Neural progenitor cell (in vitro differentiated cells): Measurements from ENCODE around the gene FAM131C.

Experiments used
- EZH2 ChIP-seq: fragments of 200-600 bp; sonication (generic); IDR thresholded peaks from 2 replicates; pipeline ENCODE4 v1.6.1; 2017; ENCODE audit warnings: antibody characterized with exemption, mild to moderate bottlenecking, moderate library complexity
- EZH2phosphoT487 ChIP-seq: fragments of 200-600 bp; sonication (generic); IDR thresholded peaks from 2 replicates; pipeline ENCODE4 v1.6.1; 2017; ENCODE audit warnings: antibody characterized with exemption
- TF ChIP-seq, protein P1 (sequence below): fragments of 200-600 bp; sonication (generic); IDR thresholded peaks from 2 replicates; pipeline ENCODE4 v1.5.1; 2017; ENCODE audit warnings: antibody characterized with exemption, mild to moderate bottlenecking

- TF ChIP-seq, protein P1, sequence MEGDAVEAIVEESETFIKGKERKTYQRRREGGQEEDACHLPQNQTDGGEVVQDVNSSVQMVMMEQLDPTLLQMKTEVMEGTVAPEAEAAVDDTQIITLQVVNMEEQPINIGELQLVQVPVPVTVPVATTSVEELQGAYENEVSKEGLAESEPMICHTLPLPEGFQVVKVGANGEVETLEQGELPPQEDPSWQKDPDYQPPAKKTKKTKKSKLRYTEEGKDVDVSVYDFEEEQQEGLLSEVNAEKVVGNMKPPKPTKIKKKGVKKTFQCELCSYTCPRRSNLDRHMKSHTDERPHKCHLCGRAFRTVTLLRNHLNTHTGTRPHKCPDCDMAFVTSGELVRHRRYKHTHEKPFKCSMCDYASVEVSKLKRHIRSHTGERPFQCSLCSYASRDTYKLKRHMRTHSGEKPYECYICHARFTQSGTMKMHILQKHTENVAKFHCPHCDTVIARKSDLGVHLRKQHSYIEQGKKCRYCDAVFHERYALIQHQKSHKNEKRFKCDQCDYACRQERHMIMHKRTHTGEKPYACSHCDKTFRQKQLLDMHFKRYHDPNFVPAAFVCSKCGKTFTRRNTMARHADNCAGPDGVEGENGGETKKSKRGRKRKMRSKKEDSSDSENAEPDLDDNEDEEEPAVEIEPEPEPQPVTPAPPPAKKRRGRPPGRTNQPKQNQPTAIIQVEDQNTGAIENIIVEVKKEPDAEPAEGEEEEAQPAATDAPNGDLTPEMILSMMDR: no peak
- TF ChIP-seq EZH2: no peak
- no peak for TF ChIP-seq EZH2phosphoT487
Observed at GRCh38 chr1:16110884-16111283, 37.4 kb upstream of the FAM131C start.
